Transverse colon (tissue), 4 donors: ENCODE results near the gene CCND2. TPM values are rescaled to one million over a fixed set of nuclear protein-coding genes. Genes with fewer than 3 reads are reported as not detected.

ENCODE experiments used
- DNase-seq: peaks from one replicate; pipeline ENCODE4 v3.0.0-alpha.2; 2019
- H3K27ac ChIP-seq, 4 donors: fragments of 200-600 bp; sonication (generic); 2 replicates each; pipeline ENCODE4 v1.5.1; 2016 to 2018; ENCODE audit warnings: inconsistent platforms in 4 of 4
- H3K27me3 ChIP-seq: fragments of 200-600 bp; sonication (generic); 2 replicates; pipeline ENCODE4 v1.5.1; 2017; ENCODE audit warnings: inconsistent platforms
- H3K36me3 ChIP-seq, 4 donors: fragments of 200-600 bp; sonication (generic); 2 replicates each; pipeline ENCODE4 v1.5.1; 2017 to 2019; ENCODE audit warnings: inconsistent platforms in 4 of 4
- H3K4me1 ChIP-seq, 4 donors: fragments of 200-600 bp; sonication (generic); 2 replicates each; pipeline ENCODE4 v1.5.1; 2017 to 2020; ENCODE audit warnings: inconsistent platforms in 4 of 4
- H3K4me3 ChIP-seq, 4 donors: fragments of 200-600 bp; sonication (generic); 1 replicate in 1 of 4; 2 replicates in 3 of 4; pipeline versions ENCODE4 v1.5.1 to v1.6.1; 2017 to 2019; ENCODE audit warnings: inconsistent platforms in 4 of 4
- H3K9me3 ChIP-seq, 2 donors: fragments of 200-600 bp; sonication (generic); 2 replicates each; pipeline ENCODE4 v1.5.1; 2017 to 2019; ENCODE audit warnings: inconsistent platforms in 2 of 2
- CTCF ChIP-seq, 5 experiments: fragments of 200-600 bp in 3 of 5; fragments of 450-650 bp in 2 of 5; sonication (generic) in 3 of 5; IDR thresholded peaks; 1 replicate in 2 of 5; 2 replicates in 3 of 5; pipeline ENCODE4 v1.5.1; 2016 to 2017; ENCODE audit warnings: antibody characterized with exemption in 5 of 5, inconsistent platforms in 3 of 5, mild to moderate bottlenecking in 2 of 5, moderate library complexity in 1 of 5
- EP300 ChIP-seq: sonication (generic); formaldehyde crosslinking; IDR thresholded peaks from one replicate; pipeline ENCODE4 v1.6.1; 2017; ENCODE audit warnings: antibody characterized with exemption, low read depth
- POLR2A ChIP-seq: fragments of 450-650 bp; IDR thresholded peaks from one replicate; pipeline ENCODE4 v1.6.1; 2016; ENCODE audit warnings: antibody characterized with exemption, mild to moderate bottlenecking, moderate library complexity
- POLR2AphosphoS5 ChIP-seq, 3 donors: sonication (generic); formaldehyde crosslinking; IDR thresholded peaks; one replicate each; pipeline ENCODE4 v1.6.1; 2016; ENCODE audit warnings: antibody characterized with exemption in 3 of 3
- WGBS, 2 donors: methylation state at CpG; one replicate each; pipeline ENCODE4 v1.1.5; 2018; ENCODE audit warnings: low coverage in 1 of 2; 5-methylcytosine and 5-hydroxymethylcytosine counted together
- in situ Hi-C, 4 donors: fragments of 200-750 bp; cut with MboI; loops; one replicate each; pipeline versions ENCODE4 v1.15.0 to v1.15.1; 2017; ENCODE audit warnings: low sequenced_read_pairs in 3 of 4, low pct_ligation_motif_present in 1 of 4, low pct_unique_long_range_greater_than_20kb in 1 of 4
- intact Hi-C: fragments of 100-400 bp; cut with DNase I; formaldehyde crosslinking; loops from one replicate; pipeline ENCODE4 v1.15.1; 2023; ENCODE audit warnings: low total_unique reads
- total RNA-seq, 4 donors: library from RNA; depleted of rRNA; stranded (reverse); fragments of >200 nt; gene quantifications; one replicate each; pipeline ENCODE4 v1.1.0, GENCODE V29; 2016

CCND2 gene
- total RNA-seq, 4 donors from 2014 or later, result 32.9 to 132 (median 58.8) TPM

- Histone ChIP-seq H3K9me3 (peaks cover 0 to 10% of the 10 kb centered on the region in 2 donors), H3K4me1 (no peaks in the 10 kb centered on the region), H3K36me3 (no peaks in the 10 kb centered on the region), H3K27me3 (no peaks in the 10 kb centered on the region), H3K27ac (no peak overlapping the region), H3K4me3 (no peak overlapping the region)
- 50% methylated on average over 5 of the region's 5 CpGs; no CpG with 5 or more reads in 1 of the 2 donors for WGBS, 2 donors
- peak; percentile 15 for DNase-seq
- TF ChIP-seq POLR2AphosphoS5 (IDR thresholded peaks at IDR 0.05) (no peak), POLR2A (no peak), CTCF (IDR thresholded peaks at IDR 0.05) (no peak), EP300 (no peak)
- intact Hi-C loops (no loop called here), in situ Hi-C loops (no loop called here)
Observed at GRCh38 chr12:4240161-4240783, 33.3 kb upstream of the CCND2 start.

GRCh38 chr12:4240981-4241380 lies 32.6 kb upstream of the CCND2 start:
- intact Hi-C loops (no loop called here), in situ Hi-C loops (no loop called here)
- H3K9me3 ChIP-seq, result peaks cover 0 to 10% of the 10 kb centered on the region in 2 donors
- H3K27me3 ChIP-seq, result no peaks in the 10 kb centered on the region
- H3K27ac ChIP-seq, result no peak overlapping the region
- no peak for DNase-seq
- no peaks in the 10 kb centered on the region for H3K4me1 ChIP-seq
- H3K36me3 ChIP-seq, result no peaks in the 10 kb centered on the region
- 79 to 87% methylated on average over 5 of the region's 5 CpGs for WGBS, 2 donors
- TF ChIP-seq CTCF (IDR thresholded peaks at IDR 0.05) (no peak), POLR2A (no peak), POLR2AphosphoS5 (IDR thresholded peaks at IDR 0.05) (no peak), EP300 (no peak)
- H3K4me3 ChIP-seq, result no peak overlapping the region

GRCh38 chr12:4241592-4241991 lies 32.0 kb upstream of the CCND2 start:
- intact Hi-C loops (no loop called here), in situ Hi-C loops (no loop called here)
- TF ChIP-seq EP300 (no peak), POLR2AphosphoS5 (IDR thresholded peaks at IDR 0.05) (no peak), CTCF (IDR thresholded peaks at IDR 0.05) (no peak), POLR2A (no peak)
- DNase-seq, result no peak
- no peak overlapping the region for H3K4me3 ChIP-seq
- peaks cover 0 to 10% of the 10 kb centered on the region in 2 donors for H3K9me3 ChIP-seq
- H3K36me3 ChIP-seq, result no peaks in the 10 kb centered on the region
- no peaks in the 10 kb centered on the region for H3K4me1 ChIP-seq
- no peaks in the 10 kb centered on the region for H3K27me3 ChIP-seq
- H3K27ac ChIP-seq, result no peak overlapping the region
- WGBS, 2 donors, result 70 to 93% methylated on average over 2 to 4 of the region's 4 CpGs

- in situ Hi-C loops, result no loop called here
- DNase-seq, result no peak
- WGBS, 2 donors, result 86% methylated on average over 10 of the region's 10 CpGs; no CpG with 5 or more reads in 1 of the 2 donors
- peaks cover 0 to 10% of the 10 kb centered on the region in 2 donors for H3K9me3 ChIP-seq
- intact Hi-C loops, result no loop called here
- H3K4me3 ChIP-seq, result no peak overlapping the region
- no peaks in the 10 kb centered on the region for H3K27me3 ChIP-seq
- H3K27ac ChIP-seq, result no peak overlapping the region
- no peaks in the 10 kb centered on the region for H3K4me1 ChIP-seq
- no peak for TF ChIP-seq POLR2A
- no peak for TF ChIP-seq CTCF (IDR thresholded peaks at IDR 0.05)
- TF ChIP-seq EP300, result no peak
- TF ChIP-seq POLR2AphosphoS5 (IDR thresholded peaks at IDR 0.05), result no peak
- no peaks in the 10 kb centered on the region for H3K36me3 ChIP-seq
Observed at GRCh38 chr12:4242595-4242994, 31.0 kb upstream of the CCND2 start.
